GM23248 (cell line): ENCODE data around the gene SPPL3. TPM values are rescaled to one million over a fixed set of nuclear protein-coding genes. Genes with fewer than 3 reads are reported as not detected.
"Not testable (repeated sequence)": the region's sequence is repeated elsewhere in the genome, so short reads cannot be mapped to it uniquely, and the experiment has no call there.

ENCODE experiments used
- DNase-seq: peaks from one replicate; pipeline ENCODE4 v3.0.0-alpha.2; 2015
- H2AFZ ChIP-seq: fragments of 200-600 bp; sonication (generic); 2 replicates; pipeline ENCODE4 v1.6.1; 2016; ENCODE audit warnings: antibody characterized with exemption
- H3F3A ChIP-seq: fragments of 200-600 bp; sonication (generic); 2 replicates; pipeline ENCODE4 v1.6.1; 2016; ENCODE audit warnings: mild to moderate bottlenecking, antibody characterized with exemption, mixed run types; ENCODE audit not compliant: insufficient read depth
- H3K27ac ChIP-seq: fragments of 200-600 bp; sonication (generic); 2 replicates; pipeline ENCODE4 v1.5.1; 2016; ENCODE audit warnings: mild to moderate bottlenecking
- H3K27me3 ChIP-seq: fragments of 200-600 bp; sonication (generic); replicated peaks from 2 replicates; pipeline ENCODE4 v1.6.1; 2016; ENCODE audit warnings: mild to moderate bottlenecking; ENCODE audit not compliant: insufficient read depth
- H3K36me3 ChIP-seq: fragments of 200-600 bp; sonication (generic); 2 replicates; pipeline ENCODE4 v1.6.1; 2016; ENCODE audit warnings: low read depth, mild to moderate bottlenecking
- H3K4me1 ChIP-seq: fragments of 200-600 bp; sonication (generic); 2 replicates; pipeline ENCODE4 v1.6.1; 2016; ENCODE audit warnings: mild to moderate bottlenecking; ENCODE audit not compliant: insufficient read depth
- H3K4me2 ChIP-seq: fragments of 200-600 bp; sonication (generic); one replicate; pipeline ENCODE4 v1.6.1; 2016; ENCODE audit warnings: mild to moderate bottlenecking; ENCODE audit not compliant: unreplicated experiment
- H3K4me3 ChIP-seq: fragments of 200-600 bp; sonication (generic); 2 replicates; pipeline ENCODE4 v1.5.1; 2016; ENCODE audit warnings: mild to moderate bottlenecking
- H3K79me2 ChIP-seq: fragments of 200-600 bp; sonication (generic); 2 replicates; pipeline ENCODE4 v1.6.1; 2016; ENCODE audit warnings: mild to moderate bottlenecking; ENCODE audit not compliant: insufficient read depth
- H3K9ac ChIP-seq: fragments of 200-600 bp; sonication (generic); 2 replicates; pipeline ENCODE4 v1.6.1; 2016; ENCODE audit warnings: mild to moderate bottlenecking
- H3K9me2 ChIP-seq: fragments of 200-600 bp; sonication (generic); 2 replicates; pipeline ENCODE4 v1.6.1; 2016; ENCODE audit warnings: mixed run types, mild to moderate bottlenecking, moderate library complexity; ENCODE audit not compliant: insufficient read depth
- H3K9me3 ChIP-seq: fragments of 200-600 bp; sonication (generic); one replicate; pipeline ENCODE4 v1.6.1; 2017; ENCODE audit warnings: low read depth
- H4K20me1 ChIP-seq: fragments of 200-600 bp; sonication (generic); 2 replicates; pipeline ENCODE4 v1.6.0; 2016; ENCODE audit not compliant: insufficient read depth
- EZH2 ChIP-seq: fragments of 200-600 bp; sonication (generic); IDR thresholded peaks from 2 replicates; pipeline ENCODE4 v1.6.1; 2018; ENCODE audit warnings: antibody characterized with exemption, mild to moderate bottlenecking; ENCODE audit not compliant: insufficient read depth, poor library complexity, severe bottlenecking
- EZH2phosphoT487 ChIP-seq: fragments of 200-600 bp; sonication (generic); IDR thresholded peaks from 2 replicates; pipeline ENCODE4 v1.6.1; 2018; ENCODE audit warnings: antibody characterized with exemption, moderate library complexity, mild to moderate bottlenecking, low read depth; ENCODE audit not compliant: insufficient read depth
- WGBS, 2 experiments: methylation state at CpG; one replicate each; pipeline ENCODE4 v1.1.6; 2015 to 2017; ENCODE audit warnings: low lambda C conversion rate in 2 of 2, low coverage in 1 of 2; ENCODE audit errors: missing lambda C conversion rate in 2 of 2; 5-methylcytosine and 5-hydroxymethylcytosine counted together
- in situ Hi-C: fragments of 300-500 bp; cut with MboI; formaldehyde crosslinking; loops from 2 replicates; pipeline ENCODE4 v1.15.0; 2020
- polyA plus RNA-seq: library from polyadenylated mRNA; unstranded; fragments of >200 nt; fragmentation: Nextera tagmentation; extraction: Ambion mirVana; gene quantifications from 2 replicates; pipeline ENCODE4 v1.2.1, GENCODE V29; 2016
- total RNA-seq: library from RNA; depleted of rRNA; stranded (reverse); fragments of >200 nt; shearing (Covaris generic); gene quantifications from 2 replicates; pipeline ENCODE4 v1.2.3, GENCODE V29; 2014

The SPPL3 gene
- total and polyA plus RNA-seq, 2 experiments from 2014 or later: 8.1 to 24.8 TPM

DNA sequence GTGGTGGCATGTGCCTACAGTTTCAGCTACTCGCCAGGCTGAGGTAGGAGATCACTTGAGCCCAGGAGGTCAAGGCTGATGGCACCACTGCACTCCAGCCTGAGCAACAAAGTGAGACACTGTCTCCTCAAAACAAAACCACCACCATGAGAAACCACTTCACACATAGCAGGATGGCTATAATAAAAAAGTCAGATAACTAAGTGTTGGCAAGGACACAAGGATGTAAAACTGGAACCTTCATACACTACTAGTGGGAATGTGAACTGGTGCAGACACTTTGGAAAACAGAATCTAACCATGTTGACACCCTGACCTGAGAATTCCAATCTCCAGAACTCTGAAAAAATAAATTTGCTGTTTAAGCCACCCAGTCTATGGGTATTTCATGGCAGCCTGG, 110.8 kb downstream of the SPPL3 start:
- no peak overlapping the region for H2AFZ ChIP-seq
- H3K27ac ChIP-seq: no peak overlapping the region
- no peak overlapping the region for H3K4me2 ChIP-seq
- H3K4me1 ChIP-seq: no peaks in the 10 kb centered on the region
- no peak for DNase-seq
- H3K9me2 ChIP-seq: no peaks in the 10 kb centered on the region
- no peak overlapping the region for H3K9ac ChIP-seq
- WGBS, 2 experiments: 94 to 100% methylated on average over 1 of the region's 1 CpG
- peaks cover 9% of the 10 kb centered on the region; the same call in 1 of the 2 replicates for H3K79me2 ChIP-seq
- no peak overlapping the region for H3K4me3 ChIP-seq
- H3F3A ChIP-seq: no peaks in the 10 kb centered on the region
- TF ChIP-seq EZH2phosphoT487 (no peak), EZH2 (no peak)
- H3K9me3 ChIP-seq: no peaks in the 10 kb centered on the region
- peaks cover 13% of the 10 kb centered on the region; the same call in 1 of the 2 replicates for H3K36me3 ChIP-seq
- H3K27me3 ChIP-seq: no peaks in the 10 kb centered on the region
- in situ Hi-C loops: no loop called here
- no peaks in the 10 kb centered on the region; the same call in 1 of the 2 replicates for H4K20me1 ChIP-seq

DNA sequence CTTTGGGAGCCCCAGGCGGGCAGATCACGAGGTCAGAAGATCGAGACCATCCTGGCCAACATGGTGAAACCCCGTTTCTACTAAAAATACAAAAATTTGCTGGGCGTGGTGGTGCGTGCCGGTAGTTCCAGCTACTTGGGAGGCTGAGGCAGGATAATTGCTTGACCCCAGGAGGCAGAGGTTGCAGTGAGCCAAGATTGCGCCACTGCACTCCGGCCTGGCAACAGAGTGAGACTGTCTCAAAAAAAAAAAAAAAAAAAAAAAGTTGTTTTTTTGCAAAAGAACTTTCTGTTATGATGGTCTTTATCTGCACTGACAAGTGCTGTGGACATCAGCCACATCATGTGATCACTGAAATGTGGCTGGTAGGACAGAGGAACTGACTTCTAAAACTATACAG, 111.7 kb downstream of the SPPL3 start:
- 98% methylated on average over 9 of the region's 9 CpGs for WGBS, 2 experiments
- H3K9ac ChIP-seq, H3K27me3 ChIP-seq, H3K9me3 ChIP-seq, H3K4me1 ChIP-seq, H3K27ac ChIP-seq, H3K4me2 ChIP-seq, H3K79me2 ChIP-seq, H3K4me3 ChIP-seq, H2AFZ ChIP-seq, H3F3A ChIP-seq, in situ Hi-C loops, DNase-seq, H4K20me1 ChIP-seq, H3K9me2 ChIP-seq: not testable (repeated sequence)
- H3K36me3 ChIP-seq: peaks cover 13% of the 10 kb centered on the region; the same call in 1 of the 2 replicates

GRCh38 chr12:120791669-120792176, 112.4 kb downstream of the SPPL3 start:
- DNase-seq: no peak
- WGBS, 2 experiments: 96 to 97% methylated on average over 2 of the region's 2 CpGs
- Histone ChIP-seq H3K79me2 (peaks cover 9% of the 10 kb centered on the region; the same call in 1 of the 2 replicates), H2AFZ (no peak overlapping the region), H3K9me2 (no peaks in the 10 kb centered on the region), H3K36me3 (peaks cover 13% of the 10 kb centered on the region; the same call in 1 of the 2 replicates), H4K20me1 (no peaks in the 10 kb centered on the region; the same call in 1 of the 2 replicates), H3K4me1 (no peaks in the 10 kb centered on the region), H3K4me2 (no peak overlapping the region), H3K27me3 (no peaks in the 10 kb centered on the region), H3K9ac (no peak overlapping the region), H3F3A (no peaks in the 10 kb centered on the region), H3K4me3 (no peak overlapping the region), H3K9me3 (no peaks in the 10 kb centered on the region), H3K27ac (no peak overlapping the region)
- TF ChIP-seq EZH2phosphoT487 (no peak), EZH2 (no peak)
- in situ Hi-C loops: no loop called here

- in situ Hi-C loops: no loop called here
- Histone ChIP-seq H3K9me3 (no peaks in the 10 kb centered on the region), H3K79me2 (peaks cover 9% of the 10 kb centered on the region; the same call in 1 of the 2 replicates), H3K4me1 (no peaks in the 10 kb centered on the region), H3K27ac (no peak overlapping the region), H3K4me3 (no peak overlapping the region), H3K4me2 (no peak overlapping the region), H2AFZ (no peak overlapping the region), H4K20me1 (no peaks in the 10 kb centered on the region; the same call in 1 of the 2 replicates), H3K27me3 (no peaks in the 10 kb centered on the region), H3F3A (no peaks in the 10 kb centered on the region), H3K9me2 (no peaks in the 10 kb centered on the region), H3K9ac (no peak overlapping the region), H3K36me3 (0 out of 2 replicates have a peak, but pooled peaks cover 6% of the 10 kb centered on the region)
- 80 to 82% methylated on average over 5 of the region's 5 CpGs for WGBS, 2 experiments
- no peak for TF ChIP-seq EZH2
- TF ChIP-seq EZH2phosphoT487: no peak
- no peak for DNase-seq
Observed at GRCh38 chr12:120790114-120790513, 114.0 kb downstream of the SPPL3 start.
